Activated T-cell treated with anti-CD3 and anti-CD28 coated beads, Interleukin-2, amount 50 U/mL, for 72 hours (primary cell): ENCODE measurements around the gene MED1. TPM values are rescaled to one million over a fixed set of nuclear protein-coding genes. Genes with fewer than 3 reads are reported as not detected.
"Not testable (repeated sequence)": the region's sequence is repeated elsewhere in the genome, so short reads cannot be mapped to it uniquely, and the experiment has no call there.

Source experiments
- ATAC-seq, 2 donors: fragments of 150-1000 bp; cut with Tn5 transposase; replicated peaks in 1 of 2; 2 replicates each; pipeline ENCODE4 v1.10.0; 2021; ENCODE audit warnings: moderate library complexity in 2 of 2, mild to moderate bottlenecking in 1 of 2
- DNase-seq, 2 donors: peaks; one replicate each; pipeline ENCODE4 v3.0.0; 2021 to 2022; ENCODE audit warnings: mixed read lengths in 1 of 2
- H3K27ac Mint-ChIP-seq: one replicate; pipeline ENCODE4 v1.8.0; 2022; ENCODE audit warnings: mild to moderate bottlenecking, moderate library complexity, mixed read lengths
- H3K27me3 Mint-ChIP-seq: one replicate; pipeline ENCODE4 v1.8.0; 2022; ENCODE audit warnings: low read depth, mixed read lengths
- H3K36me3 Mint-ChIP-seq, 2 donors: one replicate each; pipeline ENCODE4 v1.8.0; 2022; ENCODE audit warnings: mixed read lengths in 2 of 2, mild to moderate bottlenecking in 1 of 2; ENCODE audit not compliant: insufficient read depth in 2 of 2
- H3K4me1 Mint-ChIP-seq: one replicate; pipeline ENCODE4 v1.8.0; 2022; ENCODE audit warnings: low read depth, mixed read lengths
- H3K4me3 Mint-ChIP-seq, 2 donors: one replicate each; pipeline ENCODE4 v1.8.0; 2022; ENCODE audit warnings: mild to moderate bottlenecking in 2 of 2, mixed read lengths in 2 of 2, moderate library complexity in 2 of 2
- H3K9me3 Mint-ChIP-seq, 2 donors: one replicate each; pipeline ENCODE4 v1.8.0; 2022; ENCODE audit warnings: mixed read lengths in 2 of 2
- total RNA-seq, 2 donors: library from RNA; stranded (reverse); gene quantifications; one replicate each; pipeline ENCODE4 v1.2.3, GENCODE V29; 2022

MED1 gene
- total RNA-seq, 2 donors from 2014 or later, result 79.7 to 88.3 TPM

GRCh38 chr17:39367805-39368204 is 83.3 kb downstream of the MED1 start:
- H3K36me3 Mint-ChIP-seq, DNase-seq, ATAC-seq, H3K27ac Mint-ChIP-seq, H3K4me3 Mint-ChIP-seq, H3K27me3 Mint-ChIP-seq, H3K4me1 Mint-ChIP-seq, H3K9me3 Mint-ChIP-seq: not testable (repeated sequence)

GRCh38 chr17:39365872-39366271 is 85.2 kb downstream of the MED1 start:
- H3K27me3 Mint-ChIP-seq, result no peaks in the 10 kb centered on the region
- H3K9me3 Mint-ChIP-seq, result no peaks in the 10 kb centered on the region
- H3K4me1 Mint-ChIP-seq, result peaks cover 2% of the 10 kb centered on the region
- no peak overlapping the region for H3K27ac Mint-ChIP-seq
- ATAC-seq, result no peak
- H3K36me3 Mint-ChIP-seq, result no peaks in the 10 kb centered on the region
- H3K4me3 Mint-ChIP-seq, result no peak overlapping the region
- DNase-seq, result no peak

GRCh38 chr17:39365242-39365641 is 85.8 kb downstream of the MED1 start:
- Mint-ChIP-seq H3K27ac (no peak overlapping the region), H3K27me3 (no peaks in the 10 kb centered on the region), H3K9me3 (no peaks in the 10 kb centered on the region), H3K36me3 (no peaks in the 10 kb centered on the region), H3K4me1 (peaks cover 8% of the 10 kb centered on the region), H3K4me3 (no peak overlapping the region)
- DNase-seq (no peak), ATAC-seq (no peak)

GRCh38 chr17:39364236-39365025 is 86.6 kb downstream of the MED1 start:
- H3K4me3 Mint-ChIP-seq, result no peak overlapping the region

DNA sequence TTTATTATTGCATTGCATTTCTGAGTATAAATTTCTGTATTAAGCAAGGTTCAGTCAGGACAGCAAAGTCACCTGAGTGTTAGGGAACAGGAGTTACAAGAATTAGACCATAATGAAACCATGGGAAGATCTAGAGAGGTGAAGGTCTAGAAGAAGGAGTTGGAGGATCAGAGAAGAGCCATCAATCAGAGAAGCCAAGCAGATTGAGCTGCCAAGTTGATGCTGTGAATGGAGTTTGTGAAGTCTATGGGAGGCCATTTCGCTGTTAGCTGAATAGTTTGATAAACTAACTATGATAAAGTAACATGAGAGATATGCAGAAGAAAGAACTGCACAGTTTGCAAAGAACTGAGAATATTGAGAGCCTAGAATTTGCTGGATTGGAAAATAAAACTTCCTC is 90.0 kb downstream of the MED1 start:
- Mint-ChIP-seq H3K27ac (no peak overlapping the region), H3K4me3 (no peak overlapping the region), H3K4me1 (peaks cover 13% of the 10 kb centered on the region), H3K9me3 (no peaks in the 10 kb centered on the region), H3K27me3 (no peaks in the 10 kb centered on the region), H3K36me3 (no peaks in the 10 kb centered on the region)
- DNase-seq, result no peak
- no peak for ATAC-seq

More at GRCh38 chr17:39364236-39365025, 86.6 kb downstream of the MED1 start:
- Mint-ChIP-seq H3K27me3 (no peaks in the 10 kb centered on the region), H3K36me3 (no peaks in the 10 kb centered on the region), H3K9me3 (no peaks in the 10 kb centered on the region), H3K27ac (no peak overlapping the region), H3K4me1 (peaks cover 13% of the 10 kb centered on the region)
- ATAC-seq, result no peak
- no peak for DNase-seq

- Mint-ChIP-seq H3K4me3 (no peak overlapping the region), H3K4me1 (peaks cover 13% of the 10 kb centered on the region), H3K27me3 (no peaks in the 10 kb centered on the region), H3K36me3 (no peaks in the 10 kb centered on the region), H3K9me3 (no peaks in the 10 kb centered on the region), H3K27ac (no peak overlapping the region)
- no peak for DNase-seq
- ATAC-seq, result no peak
These were observed 90.5 kb downstream of the MED1 start for GRCh38 chr17:39360537-39360936.

DNA sequence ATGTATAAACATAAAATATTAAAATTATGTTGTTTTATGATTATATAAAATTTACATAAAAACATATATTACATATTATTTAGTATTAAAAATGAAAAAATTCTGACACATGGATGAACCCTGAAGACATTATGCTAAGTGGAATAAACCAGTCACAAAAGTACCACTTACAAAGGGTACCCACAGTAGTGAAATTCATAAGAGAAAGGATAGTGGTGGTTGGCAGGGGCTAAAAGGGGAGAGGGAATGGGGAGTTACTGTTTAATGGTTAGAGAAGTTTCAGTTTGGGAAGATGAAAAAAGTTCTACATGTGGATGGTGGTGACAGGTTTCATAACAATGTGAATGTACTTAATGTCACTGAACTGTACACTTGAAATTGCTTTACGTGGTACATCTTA is 91.1 kb downstream of the MED1 start:
- no peak for DNase-seq
- no peak for ATAC-seq

GRCh38 chr17:39357986-39358385 is 93.1 kb downstream of the MED1 start:
- Mint-ChIP-seq H3K36me3 (no peaks in the 10 kb centered on the region), H3K9me3 (no peaks in the 10 kb centered on the region), H3K4me3 (no peak overlapping the region), H3K27ac (no peak overlapping the region), H3K27me3 (no peaks in the 10 kb centered on the region), H3K4me1 (peaks cover 13% of the 10 kb centered on the region)
- no peak for DNase-seq
- ATAC-seq, result no peak

More for the DNA sequence above, 91.1 kb downstream of the MED1 start:
- Mint-ChIP-seq H3K27ac (no peak overlapping the region), H3K36me3 (no peaks in the 10 kb centered on the region), H3K4me3 (no peak overlapping the region), H3K4me1 (peaks cover 13% of the 10 kb centered on the region), H3K27me3 (no peaks in the 10 kb centered on the region), H3K9me3 (no peaks in the 10 kb centered on the region)

DNA sequence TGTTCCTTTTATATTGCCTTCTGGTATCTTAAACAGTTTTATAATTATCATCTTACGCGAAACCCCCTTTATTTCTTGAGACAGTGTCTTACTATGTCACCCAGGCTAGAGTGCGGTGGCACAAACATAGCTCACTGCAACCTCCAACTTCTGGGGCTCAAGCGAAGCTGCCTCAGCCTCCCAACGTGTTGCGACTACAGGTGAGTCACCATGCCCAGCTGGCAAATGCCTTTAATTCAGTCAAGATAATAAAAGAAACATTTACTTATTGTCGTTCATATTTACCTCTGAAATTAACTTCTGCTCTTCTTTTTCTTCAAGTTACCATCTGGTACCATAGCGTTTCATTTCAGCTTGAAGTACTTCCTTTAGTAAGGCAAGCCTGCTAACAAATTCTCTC is 93.6 kb downstream of the MED1 start:
- no peak for DNase-seq

More for the DNA sequence above, 93.6 kb downstream of the MED1 start:
- no peaks in the 10 kb centered on the region for H3K27me3 Mint-ChIP-seq
- no peak overlapping the region for H3K4me3 Mint-ChIP-seq
- H3K36me3 Mint-ChIP-seq, result no peaks in the 10 kb centered on the region
- H3K9me3 Mint-ChIP-seq, result no peaks in the 10 kb centered on the region
- ATAC-seq, result no peak
- H3K4me1 Mint-ChIP-seq, result peaks cover 13% of the 10 kb centered on the region
- H3K27ac Mint-ChIP-seq, result no peak overlapping the region

Other genes with a start within 250 kb of the MED1 start
- under 1 TPM in 1 of 2 donors, not detected in 1; 0.07 TPM for gene STAC2, start 225.3 kb downstream of the MED1 start, total RNA-seq
- 10 to 100 TPM; 28.5 to 30.5 TPM for gene FBXL20, start 49.6 kb downstream of the MED1 start, total RNA-seq
- gene CDK12, start 10.2 kb upstream of the MED1 start, total RNA-seq, result 10 to 100 TPM; 69.4 to 75.9 TPM
- not detected for gene NEUROD2, start 156.7 kb upstream of the MED1 start, total RNA-seq
- gene PPP1R1B, start 175.7 kb upstream of the MED1 start, total RNA-seq, result not detected
- gene STARD3, start 185.9 kb upstream of the MED1 start, total RNA-seq, result 10 to 100 TPM; 63.5 to 65.1 TPM
- 1 to 10 TPM; 1.4 to 1.5 TPM for gene TCAP, start 214.1 kb upstream of the MED1 start, total RNA-seq
- gene PNMT, start 217.2 kb upstream of the MED1 start, total RNA-seq, result under 1 TPM; 0.41 to 0.67 TPM
- gene PGAP3, start 236.8 kb upstream of the MED1 start, total RNA-seq, result 10 to 100 TPM in 1 of 2 donors, 1 to 10 TPM in 1; 8.5 to 12.8 TPM
- 10 to 100 TPM in 1 of 2 donors, 1 to 10 TPM in 1; 8.2 to 12.1 TPM for gene ERBB2, start 248.8 kb upstream of the MED1 start, total RNA-seq